HEK293 (cell line): Measurements from ENCODE around the gene SPDYE4.

Source experiments
- CTCF ChIA-PET: fragments of 350-600 bp; formaldehyde crosslinking; extraction: SDS; loops from one replicate; lab custom pipeline; 2021; ENCODE audit warnings: antibody characterized with exemption; lab: Yijun Ruan, JAX
- POLR2A ChIA-PET: fragments of 300-600 bp; formaldehyde crosslinking; extraction: SDS; loops from one replicate; lab custom pipeline; 2020; ENCODE audit warnings: antibody characterized with exemption, inconsistent platforms; lab: Yijun Ruan, JAX
- H3K27ac ChIP-seq: fragments of 200-500 bp; sonication (Bioruptor generic); 2 replicates; pipeline ENCODE4 v1.5.1; 2014; ENCODE audit warnings: low read depth, low read length, control low read depth, inconsistent platforms; ENCODE audit errors: extremely low read depth
- H3K36me3 ChIP-seq, 2 experiments: fragments of 200-500 bp in 1 of 2; sonication (Bioruptor generic) in 1 of 2; 1 replicate in 1 of 2; 2 replicates in 1 of 2; pipeline ENCODE4 v1.5.1; 2014 to 2017; ENCODE audit warnings: inconsistent platforms in 2 of 2, low read length in 2 of 2; ENCODE audit not compliant: control insufficient read depth in 2 of 2, insufficient read depth in 1 of 2
- H3K4me1 ChIP-seq: fragments of 200-500 bp; sonication (Bioruptor generic); 2 replicates; pipeline ENCODE4 v1.5.1; 2014; ENCODE audit warnings: mild to moderate bottlenecking, low read length, inconsistent platforms; ENCODE audit not compliant: control insufficient read depth, insufficient read depth
- H3K4me3 ChIP-seq: 2 replicates; pipeline ENCODE4 v1.5.1; 2011; ENCODE audit warnings: low read depth, mild to moderate bottlenecking, control low read depth, low read length, moderate library complexity
- H3K9me3 ChIP-seq: fragments of 200-500 bp; sonication (Bioruptor generic); 2 replicates; pipeline ENCODE4 v1.5.1; 2014; ENCODE audit warnings: low read depth, low read length, inconsistent platforms; ENCODE audit not compliant: control insufficient read depth, insufficient read depth
- KLF8 ChIP-seq: fragments of 450-650 bp; formaldehyde crosslinking; IDR thresholded peaks from 2 replicates; pipeline ENCODE4 v1.5.1; 2016; ENCODE audit warnings: missing biosample characterization, missing genetic modification characterization
- MEIS1 ChIP-seq: sonication (generic); formaldehyde crosslinking; IDR thresholded peaks from 2 replicates; pipeline ENCODE4 v1.8.1; 2022; ENCODE audit warnings: missing genetic modification reagents, mild to moderate bottlenecking, borderline replicate concordance
- REPIN1 ChIP-seq: fragments of 450-650 bp; formaldehyde crosslinking; IDR thresholded peaks from 2 replicates; pipeline ENCODE4 v1.5.1; 2017; ENCODE audit warnings: missing biosample characterization, missing genetic modification characterization, low read depth
- SALL2 ChIP-seq: fragments of 450-650 bp; formaldehyde crosslinking; IDR thresholded peaks from 2 replicates; pipeline ENCODE4 v1.5.0; 2017; ENCODE audit warnings: missing biosample characterization, mild to moderate bottlenecking, missing genetic modification characterization, borderline replicate concordance
- SCRT2 ChIP-seq: fragments of 450-650 bp; formaldehyde crosslinking; IDR thresholded peaks from 2 replicates; pipeline ENCODE4 v1.5.1; 2016; ENCODE audit warnings: missing biosample characterization, missing genetic modification characterization
- ZNF114 ChIP-seq: fragments of 450-650 bp; formaldehyde crosslinking; IDR thresholded peaks from 2 replicates; pipeline ENCODE4 v1.5.0; 2017; ENCODE audit warnings: missing biosample characterization, missing genetic modification characterization
- ZNF221 ChIP-seq: fragments of 450-650 bp; formaldehyde crosslinking; IDR thresholded peaks from 2 replicates; pipeline ENCODE4 v1.5.1; 2017; ENCODE audit warnings: missing biosample characterization, missing genetic modification characterization, borderline replicate concordance
- ZNF341 ChIP-seq: fragments of 450-650 bp; formaldehyde crosslinking; IDR thresholded peaks from 2 replicates; pipeline ENCODE4; 2016; ENCODE audit warnings: low read depth, missing biosample characterization, missing genetic modification characterization
- ZNF658 ChIP-seq: fragments of 450-650 bp; formaldehyde crosslinking; IDR thresholded peaks from 2 replicates; pipeline ENCODE4; 2016; ENCODE audit warnings: missing biosample characterization, missing genetic modification characterization
- ZNF768 ChIP-seq: fragments of 450-650 bp; formaldehyde crosslinking; IDR thresholded peaks from 2 replicates; pipeline ENCODE4 v1.5.1; 2018; ENCODE audit warnings: missing biosample characterization, mild to moderate bottlenecking, missing genetic modification characterization
- ZNF776 ChIP-seq: fragments of 450-650 bp; formaldehyde crosslinking; IDR thresholded peaks from 2 replicates; pipeline ENCODE4 v1.5.0; 2017; ENCODE audit warnings: missing biosample characterization, missing genetic modification characterization, borderline replicate concordance
- ZNF791 ChIP-seq: fragments of 450-650 bp; formaldehyde crosslinking; IDR thresholded peaks from 2 replicates; pipeline ENCODE4 v1.5.1; 2016; ENCODE audit warnings: missing biosample characterization, missing genetic modification characterization
- TF ChIP-seq, protein P1 (sequence below): fragments of 450-650 bp; IDR thresholded peaks from 2 replicates; pipeline ENCODE4 v1.5.1; 2018; ENCODE audit warnings: missing biosample characterization, missing genetic modification characterization
- TF ChIP-seq, protein P2 (sequence below): fragments of 450-650 bp; formaldehyde crosslinking; IDR thresholded peaks from 2 replicates; pipeline ENCODE4 v1.5.1; 2016; ENCODE audit warnings: missing biosample characterization, missing genetic modification characterization
- TF ChIP-seq, protein P3 (sequence below): fragments of 450-650 bp; formaldehyde crosslinking; IDR thresholded peaks from 2 replicates; pipeline ENCODE4 v1.5.1; 2017; ENCODE audit warnings: missing biosample characterization, missing genetic modification characterization
- TF ChIP-seq, protein P4 (sequence below): fragments of 450-650 bp; formaldehyde crosslinking; IDR thresholded peaks from 2 replicates; pipeline ENCODE4 v1.5.1; 2016; ENCODE audit warnings: missing biosample characterization, missing genetic modification characterization
- TF ChIP-seq, protein P5 (sequence below): fragments of 450-650 bp; formaldehyde crosslinking; IDR thresholded peaks from 2 replicates; pipeline ENCODE4 v1.5.1; 2017; ENCODE audit warnings: missing biosample characterization, missing genetic modification characterization
- TF ChIP-seq, protein P6 (sequence below): fragments of 450-650 bp; formaldehyde crosslinking; IDR thresholded peaks from 2 replicates; pipeline ENCODE4 v1.5.1; 2016; ENCODE audit warnings: missing biosample characterization, missing genetic modification characterization
- TF ChIP-seq, protein P7 (sequence below): fragments of 450-650 bp; formaldehyde crosslinking; IDR thresholded peaks from 2 replicates; pipeline ENCODE4 v1.5.1; 2016; ENCODE audit warnings: missing biosample characterization, missing genetic modification characterization
- TF ChIP-seq, protein P8 (sequence below): IDR thresholded peaks from 2 replicates; pipeline ENCODE4 v1.6.1; 2011; ENCODE audit warnings: mild to moderate bottlenecking, low read depth, low read length, borderline replicate concordance

The SPDYE4 gene

DNA sequence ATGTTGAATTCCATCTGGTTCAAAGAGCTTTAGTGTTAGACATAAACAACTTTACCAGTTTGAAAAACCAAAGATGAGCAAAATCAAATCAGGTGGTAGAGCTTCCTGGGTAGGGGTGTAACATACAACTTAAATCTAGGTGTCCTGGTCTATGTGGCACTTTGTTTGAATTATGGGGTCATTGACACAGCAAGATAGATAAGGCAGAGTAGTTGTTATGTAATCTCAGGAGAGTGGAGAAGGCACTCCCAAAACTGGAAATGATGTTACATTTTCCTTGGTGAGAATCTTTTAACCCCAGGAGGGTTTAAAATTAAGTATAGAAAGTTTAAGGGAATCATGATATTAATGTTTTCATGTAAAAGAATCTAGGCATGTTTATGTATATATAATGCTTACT lies 45.6 kb downstream of the SPDYE4 start:
- no peak overlapping the region for H3K4me3 ChIP-seq
- H3K36me3 ChIP-seq: no peaks in the 10 kb centered on the region
- H3K4me1 ChIP-seq: no peaks in the 10 kb centered on the region
- POLR2A ChIA-PET: no interaction called here
- no peak overlapping the region for H3K27ac ChIP-seq
- no peak for TF ChIP-seq SCRT2
- TF ChIP-seq, protein P1, sequence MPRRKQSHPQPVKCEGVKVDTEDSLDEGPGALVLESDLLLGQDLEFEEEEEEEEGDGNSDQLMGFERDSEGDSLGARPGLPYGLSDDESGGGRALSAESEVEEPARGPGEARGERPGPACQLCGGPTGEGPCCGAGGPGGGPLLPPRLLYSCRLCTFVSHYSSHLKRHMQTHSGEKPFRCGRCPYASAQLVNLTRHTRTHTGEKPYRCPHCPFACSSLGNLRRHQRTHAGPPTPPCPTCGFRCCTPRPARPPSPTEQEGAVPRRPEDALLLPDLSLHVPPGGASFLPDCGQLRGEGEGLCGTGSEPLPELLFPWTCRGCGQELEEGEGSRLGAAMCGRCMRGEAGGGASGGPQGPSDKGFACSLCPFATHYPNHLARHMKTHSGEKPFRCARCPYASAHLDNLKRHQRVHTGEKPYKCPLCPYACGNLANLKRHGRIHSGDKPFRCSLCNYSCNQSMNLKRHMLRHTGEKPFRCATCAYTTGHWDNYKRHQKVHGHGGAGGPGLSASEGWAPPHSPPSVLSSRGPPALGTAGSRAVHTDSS (tag by site-specific recombination): no peak
- no peak for TF ChIP-seq ZNF776 (tag by site-specific recombination)
- no peak for TF ChIP-seq ZNF791 (tag by site-specific recombination)
- TF ChIP-seq ZNF658: no peak
- H3K9me3 ChIP-seq: no peaks in the 10 kb centered on the region
- CTCF ChIA-PET: interaction anchor here (0.6 kb wide), 1 partner anchor 229 kb away, joined by 4 read pairs; no protein-coding TSS in a partner anchor

DNA sequence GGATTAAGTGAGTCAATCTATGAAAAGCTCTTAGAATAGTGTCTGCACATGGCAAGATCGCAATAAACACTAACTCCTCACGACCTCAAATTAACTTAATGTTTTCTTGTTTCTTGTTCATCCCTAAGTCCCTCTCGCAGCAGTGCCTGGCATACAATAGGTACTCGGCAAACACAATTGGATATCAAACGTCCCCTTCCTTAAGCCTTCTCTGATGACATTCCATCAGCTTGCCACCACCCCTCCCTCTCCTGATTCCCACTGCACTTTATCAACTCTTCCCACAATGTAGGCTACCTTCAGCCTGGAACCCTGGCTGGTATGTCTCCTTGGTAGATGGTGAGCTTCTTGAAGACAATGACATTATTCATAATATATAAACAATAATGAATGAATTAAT lies 47.1 kb downstream of the SPDYE4 start:
- Histone ChIP-seq H3K4me1 (no peaks in the 10 kb centered on the region), H3K27ac (no peak overlapping the region), H3K9me3 (no peaks in the 10 kb centered on the region), H3K4me3 (no peak overlapping the region), H3K36me3 (no peaks in the 10 kb centered on the region)
- ChIA-PET POLR2A (no interaction called here), CTCF (interaction anchor here (1.1 to 1.8 kb wide), 2 partner anchors 35 to 75 kb away, joined by 3 to 5 read pairs; no protein-coding TSS in a partner anchor)
- TF ChIP-seq REPIN1 (tag by site-specific recombination) (no peak), ZNF768 (no peak), SALL2 (tag by site-specific recombination) (no peak), ZNF341 (tag by site-specific recombination) (peak; percentile 61)
- TF ChIP-seq, protein P2, sequence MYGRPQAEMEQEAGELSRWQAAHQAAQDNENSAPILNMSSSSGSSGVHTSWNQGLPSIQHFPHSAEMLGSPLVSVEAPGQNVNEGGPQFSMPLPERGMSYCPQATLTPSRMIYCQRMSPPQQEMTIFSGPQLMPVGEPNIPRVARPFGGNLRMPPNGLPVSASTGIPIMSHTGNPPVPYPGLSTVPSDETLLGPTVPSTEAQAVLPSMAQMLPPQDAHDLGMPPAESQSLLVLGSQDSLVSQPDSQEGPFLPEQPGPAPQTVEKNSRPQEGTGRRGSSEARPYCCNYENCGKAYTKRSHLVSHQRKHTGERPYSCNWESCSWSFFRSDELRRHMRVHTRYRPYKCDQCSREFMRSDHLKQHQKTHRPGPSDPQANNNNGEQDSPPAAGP (tag by site-specific recombination): no peak
- TF ChIP-seq, protein P3, sequence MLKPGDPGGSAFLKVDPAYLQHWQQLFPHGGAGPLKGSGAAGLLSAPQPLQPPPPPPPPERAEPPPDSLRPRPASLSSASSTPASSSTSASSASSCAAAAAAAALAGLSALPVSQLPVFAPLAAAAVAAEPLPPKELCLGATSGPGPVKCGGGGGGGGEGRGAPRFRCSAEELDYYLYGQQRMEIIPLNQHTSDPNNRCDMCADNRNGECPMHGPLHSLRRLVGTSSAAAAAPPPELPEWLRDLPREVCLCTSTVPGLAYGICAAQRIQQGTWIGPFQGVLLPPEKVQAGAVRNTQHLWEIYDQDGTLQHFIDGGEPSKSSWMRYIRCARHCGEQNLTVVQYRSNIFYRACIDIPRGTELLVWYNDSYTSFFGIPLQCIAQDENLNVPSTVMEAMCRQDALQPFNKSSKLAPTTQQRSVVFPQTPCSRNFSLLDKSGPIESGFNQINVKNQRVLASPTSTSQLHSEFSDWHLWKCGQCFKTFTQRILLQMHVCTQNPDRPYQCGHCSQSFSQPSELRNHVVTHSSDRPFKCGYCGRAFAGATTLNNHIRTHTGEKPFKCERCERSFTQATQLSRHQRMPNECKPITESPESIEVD (tag by site-specific recombination): no peak
- TF ChIP-seq, protein P4, sequence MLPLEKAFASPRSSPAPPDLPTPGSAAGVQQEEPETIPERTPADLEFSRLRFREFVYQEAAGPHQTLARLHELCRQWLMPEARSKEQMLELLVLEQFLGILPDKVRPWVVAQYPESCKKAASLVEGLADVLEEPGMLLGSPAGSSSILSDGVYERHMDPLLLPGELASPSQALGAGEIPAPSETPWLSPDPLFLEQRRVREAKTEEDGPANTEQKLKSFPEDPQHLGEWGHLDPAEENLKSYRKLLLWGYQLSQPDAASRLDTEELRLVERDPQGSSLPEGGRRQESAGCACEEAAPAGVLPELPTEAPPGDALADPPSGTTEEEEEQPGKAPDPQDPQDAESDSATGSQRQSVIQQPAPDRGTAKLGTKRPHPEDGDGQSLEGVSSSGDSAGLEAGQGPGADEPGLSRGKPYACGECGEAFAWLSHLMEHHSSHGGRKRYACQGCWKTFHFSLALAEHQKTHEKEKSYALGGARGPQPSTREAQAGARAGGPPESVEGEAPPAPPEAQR: no peak

DNA sequence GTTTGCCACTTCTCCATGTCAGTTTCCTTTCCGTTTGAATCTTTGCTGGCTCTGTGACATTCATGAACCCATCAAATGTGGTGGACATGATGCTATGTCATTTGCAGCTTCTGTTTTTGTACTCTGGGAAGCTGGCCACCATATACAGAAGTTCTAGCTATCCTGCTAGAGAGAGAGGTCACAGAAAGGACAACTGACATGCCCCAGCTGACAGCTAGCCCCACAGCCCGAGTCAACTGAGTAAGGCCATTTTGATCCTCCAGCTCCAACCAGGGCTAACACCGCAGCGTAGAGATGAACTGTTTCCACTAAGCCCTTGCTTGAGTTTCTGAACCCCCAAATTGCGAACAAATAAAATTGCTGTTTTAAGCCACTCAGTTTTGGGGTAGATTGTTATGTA lies 47.5 kb downstream of the SPDYE4 start:
- Histone ChIP-seq H3K36me3 (no peaks in the 10 kb centered on the region), H3K9me3 (no peaks in the 10 kb centered on the region), H3K27ac (no peak overlapping the region), H3K4me1 (no peaks in the 10 kb centered on the region), H3K4me3 (no peak overlapping the region)
- POLR2A ChIA-PET: no interaction called here
- CTCF ChIA-PET: interaction anchor here (1.1 to 1.8 kb wide), 2 partner anchors 35 to 75 kb away, joined by 3 to 5 read pairs; no protein-coding TSS in a partner anchor
- TF ChIP-seq, protein P5, sequence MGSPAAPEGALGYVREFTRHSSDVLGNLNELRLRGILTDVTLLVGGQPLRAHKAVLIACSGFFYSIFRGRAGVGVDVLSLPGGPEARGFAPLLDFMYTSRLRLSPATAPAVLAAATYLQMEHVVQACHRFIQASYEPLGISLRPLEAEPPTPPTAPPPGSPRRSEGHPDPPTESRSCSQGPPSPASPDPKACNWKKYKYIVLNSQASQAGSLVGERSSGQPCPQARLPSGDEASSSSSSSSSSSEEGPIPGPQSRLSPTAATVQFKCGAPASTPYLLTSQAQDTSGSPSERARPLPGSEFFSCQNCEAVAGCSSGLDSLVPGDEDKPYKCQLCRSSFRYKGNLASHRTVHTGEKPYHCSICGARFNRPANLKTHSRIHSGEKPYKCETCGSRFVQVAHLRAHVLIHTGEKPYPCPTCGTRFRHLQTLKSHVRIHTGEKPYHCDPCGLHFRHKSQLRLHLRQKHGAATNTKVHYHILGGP: no peak
- TF ChIP-seq ZNF221 (tag by site-specific recombination): no peak
- TF ChIP-seq, protein P6, sequence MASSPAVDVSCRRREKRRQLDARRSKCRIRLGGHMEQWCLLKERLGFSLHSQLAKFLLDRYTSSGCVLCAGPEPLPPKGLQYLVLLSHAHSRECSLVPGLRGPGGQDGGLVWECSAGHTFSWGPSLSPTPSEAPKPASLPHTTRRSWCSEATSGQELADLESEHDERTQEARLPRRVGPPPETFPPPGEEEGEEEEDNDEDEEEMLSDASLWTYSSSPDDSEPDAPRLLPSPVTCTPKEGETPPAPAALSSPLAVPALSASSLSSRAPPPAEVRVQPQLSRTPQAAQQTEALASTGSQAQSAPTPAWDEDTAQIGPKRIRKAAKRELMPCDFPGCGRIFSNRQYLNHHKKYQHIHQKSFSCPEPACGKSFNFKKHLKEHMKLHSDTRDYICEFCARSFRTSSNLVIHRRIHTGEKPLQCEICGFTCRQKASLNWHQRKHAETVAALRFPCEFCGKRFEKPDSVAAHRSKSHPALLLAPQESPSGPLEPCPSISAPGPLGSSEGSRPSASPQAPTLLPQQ (tag by site-specific recombination): no peak
- TF ChIP-seq, protein P7, sequence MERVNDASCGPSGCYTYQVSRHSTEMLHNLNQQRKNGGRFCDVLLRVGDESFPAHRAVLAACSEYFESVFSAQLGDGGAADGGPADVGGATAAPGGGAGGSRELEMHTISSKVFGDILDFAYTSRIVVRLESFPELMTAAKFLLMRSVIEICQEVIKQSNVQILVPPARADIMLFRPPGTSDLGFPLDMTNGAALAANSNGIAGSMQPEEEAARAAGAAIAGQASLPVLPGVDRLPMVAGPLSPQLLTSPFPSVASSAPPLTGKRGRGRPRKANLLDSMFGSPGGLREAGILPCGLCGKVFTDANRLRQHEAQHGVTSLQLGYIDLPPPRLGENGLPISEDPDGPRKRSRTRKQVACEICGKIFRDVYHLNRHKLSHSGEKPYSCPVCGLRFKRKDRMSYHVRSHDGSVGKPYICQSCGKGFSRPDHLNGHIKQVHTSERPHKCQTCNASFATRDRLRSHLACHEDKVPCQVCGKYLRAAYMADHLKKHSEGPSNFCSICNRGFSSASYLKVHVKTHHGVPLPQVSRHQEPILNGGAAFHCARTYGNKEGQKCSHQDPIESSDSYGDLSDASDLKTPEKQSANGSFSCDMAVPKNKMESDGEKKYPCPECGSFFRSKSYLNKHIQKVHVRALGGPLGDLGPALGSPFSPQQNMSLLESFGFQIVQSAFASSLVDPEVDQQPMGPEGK (tag by site-specific recombination): no peak
- no peak for TF ChIP-seq KLF8 (tag by site-specific recombination)
- TF ChIP-seq MEIS1: no peak
- TF ChIP-seq, protein P8, sequence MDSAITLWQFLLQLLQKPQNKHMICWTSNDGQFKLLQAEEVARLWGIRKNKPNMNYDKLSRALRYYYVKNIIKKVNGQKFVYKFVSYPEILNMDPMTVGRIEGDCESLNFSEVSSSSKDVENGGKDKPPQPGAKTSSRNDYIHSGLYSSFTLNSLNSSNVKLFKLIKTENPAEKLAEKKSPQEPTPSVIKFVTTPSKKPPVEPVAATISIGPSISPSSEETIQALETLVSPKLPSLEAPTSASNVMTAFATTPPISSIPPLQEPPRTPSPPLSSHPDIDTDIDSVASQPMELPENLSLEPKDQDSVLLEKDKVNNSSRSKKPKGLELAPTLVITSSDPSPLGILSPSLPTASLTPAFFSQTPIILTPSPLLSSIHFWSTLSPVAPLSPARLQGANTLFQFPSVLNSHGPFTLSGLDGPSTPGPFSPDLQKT: no peak
- TF ChIP-seq ZNF114 (tag by site-specific recombination): no peak
